ENCODE data around the gene POC1A.

The POC1A gene

GRCh38 chr3:52080830-52081719 lies 73.1 kb downstream of the POC1A start:
- Histone ChIP-seq H3K27ac (ENCODE audit: poor library complexity, severe bottlenecking) (no peak overlapping the region), H3K4me3 (ENCODE audit: severe bottlenecking) (no peak overlapping the region), H3K36me3 (ENCODE audit: low read depth) (no peaks in the 10 kb centered on the region), H3K9me3 (ENCODE audit: severe bottlenecking) (no peaks in the 10 kb centered on the region), H3K4me1 (ENCODE audit: insufficient read depth, poor library complexity, severe bottlenecking) (no peaks in the 10 kb centered on the region), H3K27me3 (ENCODE audit: insufficient read depth, poor library complexity, severe bottlenecking) (no peaks in the 10 kb centered on the region)
- TF ChIP-seq CTCF (IDR thresholded peaks at IDR 0.05; ENCODE audit: poor library complexity, severe bottlenecking) = no peak
- ATAC-seq (ENCODE audit: low read depth) (no peak), DNase-seq (ENCODE audit: low spot score) (no peak)

- H3K27ac ChIP-seq (ENCODE audit: poor library complexity, severe bottlenecking) = no peak overlapping the region
- no peaks in the 10 kb centered on the region; the same call in 1 of the 2 replicates for H3K36me3 ChIP-seq (ENCODE audit: low read depth)
- H3K4me3 ChIP-seq (ENCODE audit: severe bottlenecking) = no peak overlapping the region
- DNase-seq (ENCODE audit: low spot score) (no peak), ATAC-seq (ENCODE audit: low read depth) (no peak)
- no peaks in the 10 kb centered on the region for H3K4me1 ChIP-seq (ENCODE audit: insufficient read depth, poor library complexity, severe bottlenecking)
- TF ChIP-seq CTCF (IDR thresholded peaks at IDR 0.05; ENCODE audit: poor library complexity, severe bottlenecking) = no peak
- no peaks in the 10 kb centered on the region for H3K9me3 ChIP-seq (ENCODE audit: severe bottlenecking)
- H3K27me3 ChIP-seq (ENCODE audit: insufficient read depth, poor library complexity, severe bottlenecking) = no peaks in the 10 kb centered on the region
Observed at GRCh38 chr3:52079958-52080357, 74.3 kb downstream of the POC1A start.

- TF ChIP-seq CTCF (IDR thresholded peaks at IDR 0.05; ENCODE audit: poor library complexity, severe bottlenecking) = no peak
- H3K27ac ChIP-seq (ENCODE audit: poor library complexity, severe bottlenecking) = no peak overlapping the region
- ATAC-seq (ENCODE audit: low read depth) (no peak), DNase-seq (ENCODE audit: low spot score) (no peak)
- no peak overlapping the region for H3K4me3 ChIP-seq (ENCODE audit: severe bottlenecking)
- no peaks in the 10 kb centered on the region for H3K27me3 ChIP-seq (ENCODE audit: insufficient read depth, poor library complexity, severe bottlenecking)
- H3K4me1 ChIP-seq (ENCODE audit: insufficient read depth, poor library complexity, severe bottlenecking) = no peaks in the 10 kb centered on the region
- no peaks in the 10 kb centered on the region; the same call in none of the 2 replicates for H3K36me3 ChIP-seq (ENCODE audit: low read depth)
- no peaks in the 10 kb centered on the region for H3K9me3 ChIP-seq (ENCODE audit: severe bottlenecking)
Observed at GRCh38 chr3:52078781-52079560, 75.3 kb downstream of the POC1A start.

- ATAC-seq (ENCODE audit: low read depth) (no peak), DNase-seq (ENCODE audit: low spot score) (no peak)
- Histone ChIP-seq H3K4me3 (ENCODE audit: severe bottlenecking) (no peak overlapping the region), H3K9me3 (ENCODE audit: severe bottlenecking) (no peaks in the 10 kb centered on the region), H3K27me3 (ENCODE audit: insufficient read depth, poor library complexity, severe bottlenecking) (no peaks in the 10 kb centered on the region), H3K27ac (ENCODE audit: poor library complexity, severe bottlenecking) (no peak overlapping the region), H3K4me1 (ENCODE audit: insufficient read depth, poor library complexity, severe bottlenecking) (no peaks in the 10 kb centered on the region), H3K36me3 (ENCODE audit: low read depth) (peaks cover 4% of the 10 kb centered on the region)
- no peak for TF ChIP-seq CTCF (IDR thresholded peaks at IDR 0.05; ENCODE audit: poor library complexity, severe bottlenecking)
Observed at GRCh38 chr3:52077925-52078324, 76.3 kb downstream of the POC1A start.
